Activated T-helper 1 cell treated with anti-CD3 and anti-CD28 coated beads, Interleukin-12 subunit alpha, Interleukin-12 subunit beta, Interleukin-2, Interleukin-4 antibody, amounts not matched to agents 30 ng/mL and 10 ng/mL and 1 ng/mL, durations not matched to agents 14 hours and 24 hours and 36 hours (primary cell): ENCODE results near the gene TLE5. TPM values are rescaled to one million over a fixed set of nuclear protein-coding genes. Genes with fewer than 3 reads are reported as not detected.
A peak's percentile ranks its signal among the peaks of the same experiment; 100 is the strongest.

Experiments
- DNase-seq: peaks from one replicate; pipeline ENCODE4 v3.0.0; 2021; ENCODE audit warnings: low spot score
- H3K27ac Mint-ChIP-seq: one replicate; pipeline ENCODE4 v1.8.0; 2021; ENCODE audit warnings: mild to moderate bottlenecking, mixed read lengths
- H3K27me3 Mint-ChIP-seq: one replicate; pipeline ENCODE4 v1.8.0; 2022; ENCODE audit warnings: mild to moderate bottlenecking, moderate library complexity, mixed read lengths; ENCODE audit not compliant: insufficient read depth
- H3K36me3 Mint-ChIP-seq: one replicate; pipeline ENCODE4 v1.8.0; 2021; ENCODE audit warnings: low read depth, mixed read lengths
- H3K4me1 Mint-ChIP-seq: one replicate; pipeline ENCODE4 v1.8.0; 2021; ENCODE audit warnings: low read depth, mixed read lengths
- H3K4me3 Mint-ChIP-seq: one replicate; pipeline ENCODE4 v1.8.0; 2021; ENCODE audit warnings: mild to moderate bottlenecking, moderate library complexity, mixed read lengths
- H3K9me3 Mint-ChIP-seq: one replicate; pipeline ENCODE4 v1.8.0; 2021; ENCODE audit warnings: mixed read lengths
- intact Hi-C: fragments of 100-400 bp; cut with micrococcal nuclease; formaldehyde crosslinking; loops from one replicate; pipeline ENCODE4 v1.15.1; 2024
- total RNA-seq: library from RNA; stranded (reverse); gene quantifications from 2 replicates; pipeline ENCODE4 v1.2.3, GENCODE V29; 2022

TLE5 gene
- 378 and 399 TPM in 2 replicates for total RNA-seq

GRCh38 chr19:3062165-3063105, at the start of gene TLE5:
TSS of gene TLE5 (minus strand) at chr19:3062495. CDS start at chr19:3062200, 295 bp downstream.
- Mint-ChIP-seq H3K9me3 (no peaks in the 10 kb centered on the region), H3K27me3 (no peaks in the 10 kb centered on the region), H3K4me3 (peak within 1 kb of the TSS; percentile 91), H3K4me1 (peaks cover 20% of the 10 kb centered on the region), H3K27ac (peak within 1 kb of the TSS; percentile 99), H3K36me3 (peaks cover 26% of the 10 kb centered on the region)
- intact Hi-C loops = loop anchor here (2.0 to 5.0 kb wide), 2 partner anchors 112 to 115 kb away; partner anchors contain the start of gene S1PR4
- peak; percentile 68 for DNase-seq

- Mint-ChIP-seq H3K36me3 (no peaks in the 10 kb centered on the region), H3K27me3 (no peaks in the 10 kb centered on the region), H3K4me3 (no peak overlapping the region), H3K9me3 (no peaks in the 10 kb centered on the region), H3K4me1 (peaks cover 5% of the 10 kb centered on the region), H3K27ac (no peak overlapping the region)
- DNase-seq = no peak
- intact Hi-C loops = no loop called here
These were observed 49.4 kb upstream of the TLE5 start for GRCh38 chr19:3111586-3112247.

GRCh38 chr19:3110126-3110825, 48.0 kb upstream of the TLE5 start:
- H3K27ac Mint-ChIP-seq = no peak overlapping the region
- peaks cover 5% of the 10 kb centered on the region for H3K4me1 Mint-ChIP-seq
- no peaks in the 10 kb centered on the region for H3K9me3 Mint-ChIP-seq
- intact Hi-C loops = no loop called here
- no peak for DNase-seq
- no peaks in the 10 kb centered on the region for H3K36me3 Mint-ChIP-seq
- peaks cover 1% of the 10 kb centered on the region for H3K27me3 Mint-ChIP-seq
- H3K4me3 Mint-ChIP-seq = no peak overlapping the region

- Mint-ChIP-seq H3K27me3 (peaks cover 1% of the 10 kb centered on the region), H3K9me3 (no peaks in the 10 kb centered on the region), H3K4me1 (peaks cover 5% of the 10 kb centered on the region), H3K27ac (no peak overlapping the region), H3K36me3 (no peaks in the 10 kb centered on the region), H3K4me3 (no peak overlapping the region)
- intact Hi-C loops = no loop called here
- no peak for DNase-seq
These were observed 47.2 kb upstream of the TLE5 start for GRCh38 chr19:3109491-3109890.

GRCh38 chr19:3108775-3109174, 46.5 kb upstream of the TLE5 start:
- H3K4me1 Mint-ChIP-seq = peaks cover 5% of the 10 kb centered on the region
- H3K27ac Mint-ChIP-seq = peak overlapping the region; percentile 49
- no peak overlapping the region for H3K4me3 Mint-ChIP-seq
- peaks cover 3% of the 10 kb centered on the region for H3K27me3 Mint-ChIP-seq
- intact Hi-C loops = loop anchor here (1.0 kb wide), 3 partner anchors 55 to 157 kb away; no protein-coding TSS in a partner anchor
- peak; percentile 45 for DNase-seq
- no peaks in the 10 kb centered on the region for H3K36me3 Mint-ChIP-seq
- H3K9me3 Mint-ChIP-seq = no peaks in the 10 kb centered on the region

- no peaks in the 10 kb centered on the region for H3K36me3 Mint-ChIP-seq
- no peak for DNase-seq
- H3K9me3 Mint-ChIP-seq = no peaks in the 10 kb centered on the region
- H3K27ac Mint-ChIP-seq = no peak overlapping the region
- intact Hi-C loops = loop anchor here (1.0 kb wide), 3 partner anchors 56 to 156 kb away; no protein-coding TSS in a partner anchor
- H3K27me3 Mint-ChIP-seq = peaks cover 3% of the 10 kb centered on the region
- no peak overlapping the region for H3K4me3 Mint-ChIP-seq
- peaks cover 5% of the 10 kb centered on the region for H3K4me1 Mint-ChIP-seq
These were observed 45.4 kb upstream of the TLE5 start for GRCh38 chr19:3107658-3108057.

- no peak overlapping the region for H3K4me3 Mint-ChIP-seq
- H3K9me3 Mint-ChIP-seq = no peaks in the 10 kb centered on the region
- no peaks in the 10 kb centered on the region for H3K36me3 Mint-ChIP-seq
- intact Hi-C loops = no loop called here
- peaks cover 6% of the 10 kb centered on the region for H3K27me3 Mint-ChIP-seq
- no peak overlapping the region for H3K27ac Mint-ChIP-seq
- H3K4me1 Mint-ChIP-seq = peaks cover 5% of the 10 kb centered on the region
- DNase-seq = no peak
These were observed 44.3 kb upstream of the TLE5 start for GRCh38 chr19:3106509-3107141.

- Mint-ChIP-seq H3K9me3 (no peaks in the 10 kb centered on the region), H3K4me1 (peaks cover 5% of the 10 kb centered on the region), H3K36me3 (no peaks in the 10 kb centered on the region), H3K27ac (no peak overlapping the region), H3K4me3 (no peak overlapping the region), H3K27me3 (peaks cover 10% of the 10 kb centered on the region)
- DNase-seq = no peak
- intact Hi-C loops = no loop called here
These were observed 43.6 kb upstream of the TLE5 start for GRCh38 chr19:3105641-3106508.

GRCh38 chr19:3104708-3104983, 42.4 kb upstream of the TLE5 start:
- H3K27ac Mint-ChIP-seq = no peak overlapping the region
- peaks cover 5% of the 10 kb centered on the region for H3K4me1 Mint-ChIP-seq
- no peak for DNase-seq
- H3K4me3 Mint-ChIP-seq = no peak overlapping the region
- H3K36me3 Mint-ChIP-seq = no peaks in the 10 kb centered on the region
- peaks cover 18% of the 10 kb centered on the region for H3K27me3 Mint-ChIP-seq
- intact Hi-C loops = loop anchor here (1.0 to 5.0 kb wide), 3 partner anchors 28 to 142 kb away; no protein-coding TSS in a partner anchor
- no peaks in the 10 kb centered on the region for H3K9me3 Mint-ChIP-seq

GRCh38 chr19:3102239-3103140, 40.2 kb upstream of the TLE5 start:
- H3K36me3 Mint-ChIP-seq = no peaks in the 10 kb centered on the region
- H3K9me3 Mint-ChIP-seq = no peaks in the 10 kb centered on the region

More at GRCh38 chr19:3102239-3103140, 40.2 kb upstream of the TLE5 start:
- Mint-ChIP-seq H3K27me3 (peaks cover 24% of the 10 kb centered on the region), H3K4me3 (no peak overlapping the region), H3K27ac (no peak overlapping the region), H3K4me1 (peaks cover 6% of the 10 kb centered on the region)
- no peak for DNase-seq
- intact Hi-C loops = loop anchor here (5.0 kb wide), 1 partner anchor 65 kb away; no protein-coding TSS in a partner anchor
